Endothelial cell of hepatic sinusoid (primary cell): Measurements from ENCODE around the gene KDM3A.

Experiments
- in situ Hi-C: cut with HindIII; loops from 2 replicates; pipeline ENCODE4 v1.10.0; 2017; ENCODE audit warnings: low sequenced_read_pairs

Gene KDM3A

GRCh38 chr2:86440631-86441391 lies at the start of gene KDM3A:
TSS of gene KDM3A (plus strand) at chr2:86441371. CDS start at chr2:86442048, 677 bp downstream.
- in situ Hi-C loops, result no loop called here

GRCh38 chr2:86392873-86393518 lies 48.2 kb upstream of the KDM3A start:
- in situ Hi-C loops, result no loop called here

- in situ Hi-C loops, result no loop called here
These were observed 47.4 kb upstream of the KDM3A start for GRCh38 chr2:86393521-86394491.

GRCh38 chr2:86396291-86396785 lies 44.8 kb upstream of the KDM3A start:
- in situ Hi-C loops, result no loop called here

GRCh38 chr2:86397986-86398385 lies 43.2 kb upstream of the KDM3A start:
- in situ Hi-C loops, result no loop called here

GRCh38 chr2:86398500-86399474 lies 42.4 kb upstream of the KDM3A start:
- in situ Hi-C loops, result no loop called here

GRCh38 chr2:86400321-86400720 lies 40.9 kb upstream of the KDM3A start:
- in situ Hi-C loops, result loop anchor here (5.0 kb wide), 2 partner anchors 83 to 97 kb away; no protein-coding TSS in a partner anchor

- in situ Hi-C loops, result no loop called here
These were observed 30.6 kb upstream of the KDM3A start for GRCh38 chr2:86410581-86410980.

- in situ Hi-C loops, result no loop called here
These were observed 29.8 kb upstream of the KDM3A start for GRCh38 chr2:86411396-86411795.

GRCh38 chr2:86412007-86412406 lies 29.2 kb upstream of the KDM3A start:
- in situ Hi-C loops, result no loop called here

GRCh38 chr2:86413296-86414094 lies 27.7 kb upstream of the KDM3A start:
- in situ Hi-C loops, result no loop called here

GRCh38 chr2:86414996-86415395 lies 26.2 kb upstream of the KDM3A start:
- in situ Hi-C loops, result no loop called here

- in situ Hi-C loops, result no loop called here
These were observed 25.0 kb upstream of the KDM3A start for GRCh38 chr2:86416146-86416545.

GRCh38 chr2:86417961-86418360 lies 23.2 kb upstream of the KDM3A start:
- in situ Hi-C loops, result no loop called here

GRCh38 chr2:86420913-86421312 lies 20.3 kb upstream of the KDM3A start:
- in situ Hi-C loops, result no loop called here

- in situ Hi-C loops, result no loop called here
These were observed 14.9 kb upstream of the KDM3A start for GRCh38 chr2:86426271-86426670.

GRCh38 chr2:86429335-86429734 lies 11.8 kb upstream of the KDM3A start:
- in situ Hi-C loops, result no loop called here

- in situ Hi-C loops, result no loop called here
These were observed 10.8 kb upstream of the KDM3A start for GRCh38 chr2:86430368-86430767.

- in situ Hi-C loops, result no loop called here
These were observed 8.0 kb upstream of the KDM3A start for GRCh38 chr2:86433137-86433536.
